Epithelial cell of prostate (primary cell): ENCODE results near the gene AK8.

Experiments
- DNase-seq: peaks from one replicate; pipeline ENCODE4 v3.0.0-alpha.2; 2011; ENCODE audit warnings: low read depth, low spot score
- H3K27ac ChIP-seq: fragments of 450-650 bp; 2 replicates; pipeline ENCODE4 v1.5.1; 2017; ENCODE audit warnings: mild to moderate bottlenecking

The AK8 gene

GRCh38 chr9:132806306-132806705 lies 71.8 kb downstream of the AK8 start:
- no peak overlapping the region for H3K27ac ChIP-seq
- no peak for DNase-seq

DNA sequence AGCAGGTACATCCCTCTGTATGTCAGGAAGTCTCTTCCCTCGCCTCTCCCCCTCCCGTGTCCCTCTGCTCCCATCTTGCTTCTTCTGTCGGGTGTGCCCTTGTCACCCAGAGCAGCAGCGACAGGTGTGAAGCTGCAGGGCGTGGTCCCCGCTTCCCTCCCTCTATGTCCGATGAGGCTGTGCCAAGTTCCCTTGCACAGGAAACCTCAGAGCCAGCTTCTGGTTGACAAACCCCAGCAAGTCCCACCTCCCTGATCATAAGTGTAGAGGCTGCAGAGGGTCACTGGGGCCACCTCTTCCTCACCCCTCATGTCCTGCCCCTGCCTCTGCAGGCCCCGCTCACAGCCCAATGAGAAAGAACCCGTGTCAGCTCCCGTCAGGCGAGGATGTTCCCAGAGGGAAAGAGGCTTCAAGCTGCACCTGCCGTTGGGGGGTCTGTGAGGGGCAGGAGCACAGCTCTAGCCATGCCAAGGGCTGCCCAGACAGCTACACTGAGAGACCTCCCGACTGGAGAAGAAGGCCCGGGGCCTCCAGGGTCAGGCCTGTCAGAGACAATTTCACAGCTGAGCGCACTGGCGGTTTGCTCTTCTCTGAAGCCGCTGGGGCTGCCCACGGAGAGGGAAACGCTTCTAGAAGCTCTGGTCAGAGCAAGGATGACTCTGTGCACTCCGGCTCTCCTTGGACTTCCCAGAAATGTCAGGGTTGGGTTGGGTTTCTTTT lies 73.3 kb downstream of the AK8 start:
- no peak for DNase-seq

DNA sequence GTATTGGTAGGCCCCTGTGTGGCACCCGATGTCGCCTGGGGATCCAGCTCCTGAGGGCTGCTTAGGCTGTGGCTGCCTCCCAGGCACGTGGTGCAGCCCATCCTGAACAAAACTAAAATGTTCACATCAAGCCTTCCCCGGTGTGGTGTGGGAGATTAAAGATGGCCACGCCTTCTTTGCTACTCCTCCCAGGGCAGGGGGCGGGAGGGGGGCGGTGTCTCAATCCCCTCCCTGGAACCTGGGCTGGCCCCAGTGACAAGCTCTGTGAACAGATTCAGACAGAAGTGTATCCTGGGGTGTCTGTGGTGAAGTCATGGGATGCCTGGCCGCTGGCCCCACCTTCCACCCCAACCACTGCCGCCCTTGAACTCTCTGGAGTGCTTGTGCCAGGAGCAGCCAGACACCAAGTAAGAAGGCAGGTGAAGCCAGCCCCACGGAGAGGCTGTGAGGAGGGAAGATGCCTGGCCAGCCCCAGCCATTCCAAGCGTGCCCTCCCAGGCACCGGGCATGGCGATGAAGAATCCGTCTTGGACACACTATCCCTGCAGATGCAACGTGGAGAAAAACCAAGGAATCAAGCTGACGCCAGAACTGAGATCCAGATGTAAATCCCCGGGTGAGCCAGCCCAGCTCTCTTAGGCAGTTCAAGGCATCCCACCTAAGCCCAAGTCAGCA lies 75.8 kb downstream of the AK8 start:
- no peak for DNase-seq
- no peak overlapping the region for H3K27ac ChIP-seq

More for the DNA sequence above, 73.3 kb downstream of the AK8 start:
- H3K27ac ChIP-seq: no peak overlapping the region

DNA sequence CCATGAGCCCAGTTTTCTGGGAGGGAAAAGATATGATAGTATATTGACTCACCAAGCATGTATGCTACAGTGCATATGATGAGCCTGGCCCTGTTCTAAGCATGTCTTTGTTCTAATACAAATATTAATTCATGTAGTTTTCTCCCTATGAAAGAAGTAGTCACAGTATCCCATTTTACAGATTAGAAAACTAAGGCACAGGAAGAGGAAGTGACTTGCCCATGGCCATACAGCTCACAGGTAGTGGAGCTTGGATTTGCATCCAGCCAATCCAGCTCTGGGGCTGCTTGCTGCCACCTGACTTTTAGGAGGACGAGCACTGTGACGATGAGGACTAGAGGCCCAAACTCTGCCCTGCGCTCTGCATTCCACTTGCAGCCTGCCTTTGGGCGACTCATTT lies 76.4 kb downstream of the AK8 start:
- DNase-seq: no peak
- H3K27ac ChIP-seq: no peak overlapping the region

GRCh38 chr9:132800038-132800648 lies 77.9 kb downstream of the AK8 start:
- DNase-seq: peak; percentile 16
- no peak overlapping the region for H3K27ac ChIP-seq

DNA sequence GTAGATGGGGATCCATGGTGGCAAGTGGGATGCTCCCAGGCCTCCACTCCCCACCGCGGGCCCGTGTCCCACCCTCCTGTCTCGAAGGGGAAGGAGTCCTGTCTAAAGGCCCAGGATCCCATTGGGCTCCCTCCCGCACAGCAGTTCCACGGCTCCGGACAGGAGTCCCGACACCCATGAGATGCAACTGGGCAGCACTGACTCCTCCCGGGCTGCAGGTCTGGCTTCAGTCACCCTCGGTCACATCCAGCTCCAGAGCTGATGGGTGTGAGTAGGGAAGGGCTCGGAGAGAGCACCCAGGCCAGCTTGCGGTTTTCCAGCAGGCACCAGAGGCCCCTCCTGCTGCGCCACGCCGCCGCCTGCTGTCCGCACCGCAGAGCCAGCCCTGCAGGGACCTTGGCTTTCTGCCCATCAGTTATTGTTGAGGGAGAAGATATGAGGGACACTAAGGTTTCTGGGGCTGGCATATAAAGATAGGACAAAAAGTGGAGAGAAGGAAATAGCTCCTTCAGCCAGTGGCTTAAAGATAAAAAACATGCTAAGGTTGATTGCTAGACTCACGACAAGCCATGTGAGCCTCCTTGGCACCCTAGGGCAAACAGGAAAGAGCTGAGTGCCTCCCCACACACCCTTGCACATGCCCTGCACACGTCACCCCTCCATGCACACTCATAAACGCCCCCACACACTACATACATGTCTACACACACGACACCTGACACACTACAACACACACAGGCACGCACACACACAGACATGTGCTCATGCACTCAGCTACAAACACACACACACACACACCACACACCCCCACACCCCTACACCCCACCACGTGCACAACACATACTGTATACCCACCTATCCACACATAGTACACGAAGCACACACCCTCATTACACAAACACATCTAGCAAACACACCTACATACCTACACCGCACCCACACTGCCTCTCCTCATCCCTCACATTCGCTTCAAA lies 79.0 kb downstream of the AK8 start:
- no peak for DNase-seq
- no peak overlapping the region for H3K27ac ChIP-seq

DNA sequence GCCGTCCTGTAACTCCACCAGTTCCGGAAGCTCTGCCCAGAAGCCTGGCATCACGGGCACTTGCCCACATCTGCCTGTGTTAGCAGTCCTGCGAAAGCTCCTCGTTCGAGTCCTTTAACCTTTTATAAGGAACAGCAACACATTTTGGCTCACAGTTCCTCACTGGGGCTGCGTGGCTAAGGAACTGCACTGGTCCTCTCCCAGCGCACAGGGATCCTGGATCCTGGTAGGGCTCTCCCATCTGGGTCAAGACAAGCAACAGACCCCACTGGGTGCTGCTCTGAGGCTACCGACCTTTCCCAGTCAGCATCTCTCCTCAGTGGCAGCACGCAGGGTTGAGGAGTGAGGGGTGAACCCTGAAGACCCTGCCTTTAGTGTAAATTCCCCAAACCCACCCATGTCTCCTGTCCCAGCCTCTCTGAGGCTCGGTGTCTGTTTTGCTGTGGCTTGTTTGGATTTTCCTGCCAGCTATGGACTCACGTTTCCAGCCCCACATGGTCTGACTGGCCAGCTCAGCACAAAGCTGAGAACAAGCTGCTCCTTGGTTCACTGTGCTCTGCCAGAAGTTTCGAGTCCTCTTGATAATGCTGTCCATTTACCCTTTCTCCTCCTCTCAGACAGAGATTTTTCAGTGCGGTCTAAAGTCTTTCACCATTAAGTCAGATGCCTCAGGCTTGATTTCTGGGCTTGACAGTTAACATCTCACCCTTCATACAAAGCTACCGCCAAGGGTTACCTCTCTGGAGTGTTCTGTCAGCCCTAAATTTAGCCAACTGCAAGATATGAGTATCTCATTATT lies 80.0 kb downstream of the AK8 start:
- DNase-seq: no peak
- no peak overlapping the region for H3K27ac ChIP-seq

DNA sequence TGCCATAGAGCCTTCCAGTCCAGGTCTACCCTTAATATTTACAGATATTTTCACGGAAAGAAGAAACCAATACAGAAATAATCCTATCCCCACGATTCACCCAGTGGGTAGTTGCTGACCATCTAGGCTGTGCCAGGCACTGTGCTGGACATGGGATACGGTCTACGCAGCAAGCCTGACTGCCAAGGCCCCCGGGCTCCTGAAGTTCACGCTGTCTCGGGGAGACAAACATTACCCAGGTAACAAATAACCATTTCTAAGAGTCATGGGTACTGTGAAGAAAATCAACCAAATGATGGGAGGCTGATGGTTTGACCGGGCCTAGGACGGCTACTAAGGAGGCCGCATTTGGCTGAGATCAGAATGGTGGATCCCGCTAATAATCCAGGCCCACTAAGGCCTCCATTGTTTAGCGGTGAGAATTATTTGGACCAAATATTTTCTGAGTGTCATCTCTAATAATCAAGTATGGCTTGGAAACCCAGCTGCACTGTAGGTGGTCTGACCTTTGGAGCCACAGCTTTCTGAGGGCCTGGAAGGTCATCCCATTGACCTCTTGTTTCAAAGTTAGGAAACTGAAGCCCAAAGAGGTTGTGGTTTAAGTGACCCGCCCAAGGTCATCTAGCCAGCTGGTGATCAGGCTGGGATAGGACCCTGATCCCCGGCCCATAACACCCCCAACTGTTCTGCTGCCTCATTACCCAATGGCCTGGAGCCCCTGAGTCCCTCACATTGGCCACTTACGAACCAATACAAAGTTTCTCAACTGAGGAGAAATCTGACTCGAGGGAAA lies 82.4 kb downstream of the AK8 start:
- H3K27ac ChIP-seq: no peak overlapping the region
- DNase-seq: no peak

DNA sequence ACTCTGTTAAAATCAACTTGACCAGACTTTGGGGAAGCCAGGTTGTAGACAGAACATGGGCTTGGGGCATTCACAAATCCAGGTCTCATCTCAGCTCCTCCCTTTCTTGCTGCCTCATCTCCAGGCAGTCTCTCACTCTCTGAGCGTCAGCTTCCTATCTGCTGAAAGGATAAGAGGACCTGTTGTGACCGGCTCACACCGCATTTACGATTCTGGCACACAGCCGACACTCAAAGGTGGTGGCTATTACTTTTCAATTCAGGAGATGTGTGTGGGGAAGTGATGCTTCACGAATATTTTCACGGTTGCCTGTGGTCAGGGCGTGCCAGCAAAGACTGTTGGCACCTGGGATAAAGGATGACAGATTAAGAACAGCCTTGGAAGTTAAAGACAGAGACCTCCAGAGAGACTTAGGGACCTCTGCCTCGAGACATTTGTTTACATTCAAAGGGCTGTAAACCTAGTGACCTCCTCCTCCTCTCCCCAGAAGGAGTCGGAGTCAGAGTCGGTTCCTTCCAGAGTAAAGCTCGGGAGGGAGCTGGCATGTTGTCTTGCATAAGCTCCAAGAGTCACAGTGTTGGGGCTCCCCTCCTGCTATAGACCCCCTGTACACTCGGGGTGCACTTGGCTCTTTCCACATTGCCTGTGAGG lies 83.2 kb downstream of the AK8 start:
- no peak overlapping the region for H3K27ac ChIP-seq
- peak; percentile 43 for DNase-seq

- DNase-seq: no peak
- no peak overlapping the region for H3K27ac ChIP-seq
These were observed 84.2 kb downstream of the AK8 start for GRCh38 chr9:132793606-132794580.

GRCh38 chr9:132792547-132792946 lies 85.5 kb downstream of the AK8 start:
- no peak for DNase-seq
- no peak overlapping the region for H3K27ac ChIP-seq

GRCh38 chr9:132791699-132792240 lies 86.3 kb downstream of the AK8 start:
- DNase-seq: no peak
- no peak overlapping the region for H3K27ac ChIP-seq

- H3K27ac ChIP-seq: no peak overlapping the region
- no peak for DNase-seq
These were observed 88.4 kb downstream of the AK8 start for GRCh38 chr9:132789719-132790118.

DNA sequence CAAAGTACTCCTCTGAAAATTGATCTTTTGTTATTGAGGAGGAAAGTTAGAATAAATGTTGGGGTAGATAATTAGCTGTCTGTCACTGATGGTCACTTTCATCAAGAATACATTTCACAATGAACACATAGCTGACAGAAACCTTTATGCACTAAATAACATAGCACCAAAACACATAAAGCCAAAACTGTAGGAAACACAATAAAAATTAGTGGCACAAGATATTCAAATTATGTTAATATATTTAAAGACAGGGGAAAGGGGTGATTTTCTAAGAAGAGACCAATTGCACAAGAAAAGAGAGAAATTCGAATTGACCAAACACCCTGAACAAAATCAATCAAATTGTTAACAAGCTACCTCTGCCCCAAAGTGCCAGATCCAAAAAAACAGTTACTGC lies 89.7 kb downstream of the AK8 start:
- no peak for DNase-seq
- H3K27ac ChIP-seq: no peak overlapping the region

GRCh38 chr9:132787748-132788159 lies 90.3 kb downstream of the AK8 start:
- no peak for DNase-seq
- no peak overlapping the region for H3K27ac ChIP-seq

- no peak for DNase-seq
These were observed 93.7 kb downstream of the AK8 start for GRCh38 chr9:132784286-132784830.

GRCh38 chr9:132783006-132783405 lies 95.1 kb downstream of the AK8 start:
- no peak for DNase-seq
- H3K27ac ChIP-seq: no peak overlapping the region

More at GRCh38 chr9:132784286-132784830, 93.7 kb downstream of the AK8 start:
- no peak overlapping the region for H3K27ac ChIP-seq
